Astrocyte (in vitro differentiated cells and primary cell): Measurements from ENCODE around the gene BCL11B. TPM values are rescaled to one million over a fixed set of nuclear protein-coding genes. Genes with fewer than 3 reads are reported as not detected.
A peak's percentile ranks its signal among the peaks of the same experiment; 100 is the strongest.

Source experiments
- DNase-seq: peaks from one replicate; pipeline ENCODE4 v3.0.0-alpha.2; 2010; ENCODE audit warnings: low read depth
- FAIRE-seq: peaks from 2 replicates; lab custom pipeline; 2011; peaks lifted over from hg19 to GRCh38; lab: Jason Lieb, UNC
- H2AFZ ChIP-seq: 2 replicates; pipeline ENCODE4 v1.6.0; 2012; ENCODE audit warnings: low read depth, low read length, inconsistent platforms
- H3K27ac ChIP-seq: 2 replicates; pipeline ENCODE4 v1.5.1; 2011; ENCODE audit warnings: low read depth, low read length, inconsistent platforms
- H3K27me3 ChIP-seq: 2 replicates; pipeline ENCODE4 v1.6.0; 2011; ENCODE audit warnings: low read length, inconsistent platforms; ENCODE audit not compliant: insufficient read depth
- H3K36me3 ChIP-seq: 2 replicates; pipeline ENCODE4 v1.5.1; 2011; ENCODE audit warnings: low read length, inconsistent platforms; ENCODE audit not compliant: insufficient read depth
- H3K4me1 ChIP-seq: 2 replicates; pipeline ENCODE4 v1.5.1; 2011; ENCODE audit warnings: low read length, inconsistent platforms; ENCODE audit not compliant: insufficient read depth
- H3K4me2 ChIP-seq: 2 replicates; pipeline ENCODE4 v1.6.0; 2012; ENCODE audit warnings: low read length, inconsistent platforms
- H3K4me3 ChIP-seq: 2 replicates; pipeline ENCODE4 v1.5.1; 2011; ENCODE audit warnings: low read depth, mild to moderate bottlenecking, low read length, inconsistent platforms; ENCODE audit not compliant: insufficient read depth
- H3K79me2 ChIP-seq: 2 replicates; pipeline ENCODE4 v1.6.0; 2012; ENCODE audit warnings: mild to moderate bottlenecking, low read length, inconsistent platforms; ENCODE audit not compliant: insufficient read depth
- H3K9ac ChIP-seq: 2 replicates; pipeline ENCODE4 v1.6.0; 2012; ENCODE audit warnings: mild to moderate bottlenecking, low read length, inconsistent platforms
- H3K9me3 ChIP-seq: 2 replicates; pipeline ENCODE4 v1.5.1; 2012; ENCODE audit warnings: low read depth, mild to moderate bottlenecking, low read length, inconsistent platforms; ENCODE audit not compliant: insufficient read depth
- H4K20me1 ChIP-seq: 2 replicates; pipeline ENCODE4 v1.6.0; 2012; ENCODE audit warnings: low read length, inconsistent platforms; ENCODE audit not compliant: insufficient read depth
- H3K27ac Mint-ChIP-seq: one replicate; pipeline ENCODE4 v1.8.0; 2021; ENCODE audit warnings: mild to moderate bottlenecking, mixed read lengths; ENCODE audit not compliant: unreplicated experiment
- H3K27me3 Mint-ChIP-seq: one replicate; pipeline ENCODE4 v1.8.0; 2021; ENCODE audit warnings: low read depth, mixed read lengths; ENCODE audit not compliant: unreplicated experiment
- H3K36me3 Mint-ChIP-seq: one replicate; pipeline ENCODE4 v1.8.0; 2021; ENCODE audit warnings: low read depth, mixed read lengths; ENCODE audit not compliant: unreplicated experiment
- H3K4me1 Mint-ChIP-seq: one replicate; pipeline ENCODE4 v1.8.0; 2021; ENCODE audit warnings: low read depth, mixed read lengths; ENCODE audit not compliant: unreplicated experiment
- H3K4me3 Mint-ChIP-seq: one replicate; pipeline ENCODE4 v1.8.0; 2021; ENCODE audit warnings: mild to moderate bottlenecking, moderate library complexity, mixed read lengths; ENCODE audit not compliant: unreplicated experiment
- H3K9me3 Mint-ChIP-seq: one replicate; pipeline ENCODE4 v1.8.0; 2021; ENCODE audit warnings: mild to moderate bottlenecking, mixed read lengths; ENCODE audit not compliant: unreplicated experiment
- CTCF ChIP-seq: IDR thresholded peaks from 2 replicates; pipeline ENCODE4 v1.5.1; 2011; ENCODE audit warnings: low read depth, mild to moderate bottlenecking, inconsistent platforms, low read length, moderate library complexity; ENCODE audit not compliant: insufficient read depth
- EZH2 ChIP-seq: IDR thresholded peaks from 2 replicates; pipeline ENCODE4 v1.6.1; 2012; ENCODE audit warnings: mild to moderate bottlenecking, low read length, inconsistent platforms; ENCODE audit not compliant: insufficient read depth
- total RNA-seq: library from RNA; stranded (reverse); gene quantifications from 2 replicates; pipeline ENCODE4 v1.2.1, GENCODE V29; 2021

The BCL11B gene
- total RNA-seq, 1 donor from 2014 or later: 1.1 TPM

DNA sequence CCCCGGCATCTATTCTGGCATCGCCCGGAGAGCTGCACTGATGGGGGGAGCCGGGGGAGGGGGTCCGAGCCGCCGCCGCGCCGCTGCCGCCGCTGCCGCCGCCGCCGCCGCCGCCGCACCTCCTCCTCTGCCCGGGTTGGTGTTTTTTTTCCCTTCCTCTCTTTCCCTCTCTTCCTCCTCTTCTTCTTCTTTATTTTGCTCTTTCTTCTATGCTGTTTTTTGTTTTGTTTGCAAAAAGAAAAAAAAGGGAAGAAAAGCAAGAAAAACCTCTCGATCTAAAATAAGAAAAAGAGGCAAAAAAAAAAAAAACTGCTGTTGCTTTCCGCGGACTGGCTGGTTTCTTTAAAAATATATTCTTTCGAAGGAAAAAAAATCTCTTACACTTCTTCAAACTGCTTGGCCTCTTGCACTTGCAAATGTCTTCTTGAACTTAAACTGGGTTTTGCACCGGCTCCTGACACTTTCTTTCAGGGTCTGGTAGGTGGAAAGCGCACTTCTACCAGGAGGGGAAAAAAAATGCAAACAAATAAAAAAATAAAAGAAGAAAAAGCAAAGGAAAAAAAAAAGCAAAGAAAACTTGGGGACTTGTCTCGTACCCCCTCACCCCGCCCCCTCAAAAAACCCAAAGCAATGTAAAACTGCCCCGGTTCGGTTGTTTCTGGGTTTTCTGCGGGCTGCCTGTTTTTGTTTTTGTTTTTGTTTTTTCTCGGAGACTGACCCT lies 616 bp downstream of the BCL11B start:
- Mint-ChIP-seq H3K9me3 (no peaks in the 10 kb centered on the region), H3K27me3 (peaks cover 12% of the 10 kb centered on the region), H3K27ac (no peak overlapping the region), H3K4me3 (peak overlapping the region; percentile 95), H3K36me3 (no peaks in the 10 kb centered on the region), H3K4me1 (peaks cover 9% of the 10 kb centered on the region)
- no peaks in the 10 kb centered on the region for H3K9me3 ChIP-seq
- peaks cover 50% of the 10 kb centered on the region for H3K27me3 ChIP-seq
- H3K36me3 ChIP-seq: no peaks in the 10 kb centered on the region
- peak overlapping the region; percentile 65 for H3K9ac ChIP-seq
- peak overlapping the region; percentile 90 for H3K4me2 ChIP-seq
- peaks cover 17% of the 10 kb centered on the region for H3K4me1 ChIP-seq
- peaks cover 5% of the 10 kb centered on the region for H4K20me1 ChIP-seq
- H3K79me2 ChIP-seq: no peaks in the 10 kb centered on the region
- peak overlapping the region; percentile 58 for H2AFZ ChIP-seq
- TF ChIP-seq CTCF: no peak
- TF ChIP-seq EZH2: peak; percentile 29
- H3K27ac ChIP-seq: no peak overlapping the region
- peak overlapping the region; percentile 61 for H3K4me3 ChIP-seq
- DNase-seq (no peak), FAIRE-seq (no peak)

GRCh38 chr14:99270458-99271220 lies 1.4 kb downstream of the BCL11B start:
- no peak overlapping the region for H3K27ac ChIP-seq
- H2AFZ ChIP-seq: peak overlapping the region; percentile 56
- Mint-ChIP-seq H3K27me3 (peaks cover 15% of the 10 kb centered on the region), H3K9me3 (no peaks in the 10 kb centered on the region), H3K4me3 (peak overlapping the region; percentile 88), H3K36me3 (no peaks in the 10 kb centered on the region), H3K4me1 (peaks cover 9% of the 10 kb centered on the region), H3K27ac (peak overlapping the region; percentile 85)
- peaks cover 5% of the 10 kb centered on the region for H4K20me1 ChIP-seq
- DNase-seq (no peak), FAIRE-seq (no peak)
- peak overlapping the region; percentile 61 for H3K4me3 ChIP-seq
- H3K79me2 ChIP-seq: no peaks in the 10 kb centered on the region
- H3K27me3 ChIP-seq: peaks cover 50% of the 10 kb centered on the region
- H3K36me3 ChIP-seq: no peaks in the 10 kb centered on the region
- no peaks in the 10 kb centered on the region for H3K9me3 ChIP-seq
- peaks cover 17% of the 10 kb centered on the region for H3K4me1 ChIP-seq
- no peak overlapping the region for H3K9ac ChIP-seq
- H3K4me2 ChIP-seq: peak overlapping the region; percentile 90
- TF ChIP-seq EZH2: peak; percentile 52
- TF ChIP-seq CTCF: no peak
